Mucosa of gallbladder (tissue), 1 donor: Measurements from ENCODE around the gene NELFCD. TPM values are rescaled to one million over a fixed set of nuclear protein-coding genes. Genes with fewer than 3 reads are reported as not detected.

Experiments used
- DNase-seq: peaks from one replicate; pipeline ENCODE4 v3.0.0-alpha.2; 2020; ENCODE audit warnings: low spot score
- total RNA-seq: library from RNA; stranded (reverse); gene quantifications from one replicate; pipeline ENCODE4 v1.2.1, GENCODE V29; 2021
- donor health status: DM: no; HTN: no; CAD: no.

The NELFCD gene
- total RNA-seq, 1 donor from 2014 or later = 55.2 TPM

GRCh38 chr20:58994390-58995159 is 13.5 kb downstream of the NELFCD start:
- DNase-seq = no peak

GRCh38 chr20:58995461-58996225 is 14.6 kb downstream of the NELFCD start:
- no peak for DNase-seq

GRCh38 chr20:58996226-58996611 is 15.2 kb downstream of the NELFCD start:
- no peak for DNase-seq

GRCh38 chr20:58997141-58997770 is 16.2 kb downstream of the NELFCD start:
- no peak for DNase-seq

GRCh38 chr20:58998656-58999055 is 17.6 kb downstream of the NELFCD start:
- DNase-seq = no peak

- DNase-seq = no peak
Observed at GRCh38 chr20:59000326-59000725, 19.3 kb downstream of the NELFCD start.

- no peak for DNase-seq
Observed at GRCh38 chr20:59001068-59001448, 20.0 kb downstream of the NELFCD start.

GRCh38 chr20:59001449-59002171 is 20.6 kb downstream of the NELFCD start:
- DNase-seq = no peak

GRCh38 chr20:59002388-59002787 is 21.3 kb downstream of the NELFCD start:
- DNase-seq = no peak

- no peak for DNase-seq
Observed at GRCh38 chr20:59002874-59003399, 21.9 kb downstream of the NELFCD start.

- DNase-seq = no peak
Observed at GRCh38 chr20:59003836-59004492, 22.9 kb downstream of the NELFCD start.

GRCh38 chr20:59004493-59004762 is 23.4 kb downstream of the NELFCD start:
- no peak for DNase-seq

GRCh38 chr20:59004763-59005522 is 23.9 kb downstream of the NELFCD start:
- peak; percentile 54 for DNase-seq

GRCh38 chr20:59005523-59006166 is 24.6 kb downstream of the NELFCD start:
- no peak for DNase-seq

- DNase-seq = no peak
Observed at GRCh38 chr20:59006167-59006863, 25.3 kb downstream of the NELFCD start.

GRCh38 chr20:59006864-59007664 is 26.0 kb downstream of the NELFCD start, which contains the start of gene CTSZ:
Gene CTSZ, minus strand, starts transcription at chr20:59007254. Its CDS starts 126 bp downstream, at chr20:59007128.
- DNase-seq = peak; percentile 29

GRCh38 chr20:59007665-59008511 is 26.8 kb downstream of the NELFCD start:
- peak; percentile 48 for DNase-seq
